Gastroesophageal sphincter (tissue), 3 donors: ENCODE results near the gene FGF14.

ENCODE experiments used
- EP300 ChIP-seq: sonication (generic); formaldehyde crosslinking; IDR thresholded peaks from one replicate; pipeline ENCODE4 v1.6.1; 2017; ENCODE audit warnings: antibody characterized with exemption, mild to moderate bottlenecking
- POLR2A ChIP-seq, 2 donors: fragments of 450-650 bp; IDR thresholded peaks; one replicate each; pipeline ENCODE4 v1.6.1; 2017; ENCODE audit warnings: antibody characterized with exemption in 2 of 2, mild to moderate bottlenecking in 2 of 2, moderate library complexity in 1 of 2
- TF ChIP-seq, protein P1 (sequence below), 4 experiments: fragments of 200-600 bp in 2 of 4; fragments of 450-650 bp in 2 of 4; sonication (generic) in 1 of 4; IDR thresholded peaks; one replicate each; pipeline ENCODE4 v1.5.1; 2017 to 2019; ENCODE audit warnings: antibody characterized with exemption in 4 of 4, mild to moderate bottlenecking in 2 of 4, moderate library complexity in 2 of 4

DNA sequence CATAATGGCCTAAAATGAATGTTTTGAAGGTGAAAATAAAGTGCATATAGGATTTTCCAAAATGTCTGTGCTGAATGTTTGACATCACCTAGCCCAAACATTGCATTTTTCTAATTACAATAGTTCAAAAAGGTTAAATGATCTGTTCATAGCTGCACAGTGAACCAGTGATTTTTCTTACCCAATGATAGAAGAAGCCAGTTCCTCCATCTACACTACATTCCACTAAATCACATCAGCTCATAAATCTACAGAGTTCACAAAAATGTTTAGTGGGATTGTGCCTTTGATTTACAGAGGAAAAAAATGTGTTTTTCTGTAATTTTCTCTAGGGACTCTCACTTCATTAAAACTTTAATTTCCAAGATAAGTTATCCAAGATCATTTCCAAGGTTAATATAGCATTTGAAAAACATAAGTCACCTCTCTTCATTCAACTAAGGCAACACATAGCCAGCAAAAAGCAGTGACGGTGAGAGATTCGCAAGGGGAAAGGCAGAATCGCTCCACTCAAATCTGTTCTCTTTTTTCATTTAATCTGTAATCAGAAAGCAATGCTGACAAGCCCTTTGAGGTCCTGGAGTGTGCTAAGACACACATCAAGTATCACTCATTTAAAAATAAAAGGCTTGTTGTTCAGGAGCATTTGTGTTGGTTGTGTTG is 194.0 kb downstream of the FGF14 start:
- TF ChIP-seq POLR2A (IDR thresholded peaks at IDR 0.05) (no peak), EP300 (no peak)
- TF ChIP-seq, protein P1, sequence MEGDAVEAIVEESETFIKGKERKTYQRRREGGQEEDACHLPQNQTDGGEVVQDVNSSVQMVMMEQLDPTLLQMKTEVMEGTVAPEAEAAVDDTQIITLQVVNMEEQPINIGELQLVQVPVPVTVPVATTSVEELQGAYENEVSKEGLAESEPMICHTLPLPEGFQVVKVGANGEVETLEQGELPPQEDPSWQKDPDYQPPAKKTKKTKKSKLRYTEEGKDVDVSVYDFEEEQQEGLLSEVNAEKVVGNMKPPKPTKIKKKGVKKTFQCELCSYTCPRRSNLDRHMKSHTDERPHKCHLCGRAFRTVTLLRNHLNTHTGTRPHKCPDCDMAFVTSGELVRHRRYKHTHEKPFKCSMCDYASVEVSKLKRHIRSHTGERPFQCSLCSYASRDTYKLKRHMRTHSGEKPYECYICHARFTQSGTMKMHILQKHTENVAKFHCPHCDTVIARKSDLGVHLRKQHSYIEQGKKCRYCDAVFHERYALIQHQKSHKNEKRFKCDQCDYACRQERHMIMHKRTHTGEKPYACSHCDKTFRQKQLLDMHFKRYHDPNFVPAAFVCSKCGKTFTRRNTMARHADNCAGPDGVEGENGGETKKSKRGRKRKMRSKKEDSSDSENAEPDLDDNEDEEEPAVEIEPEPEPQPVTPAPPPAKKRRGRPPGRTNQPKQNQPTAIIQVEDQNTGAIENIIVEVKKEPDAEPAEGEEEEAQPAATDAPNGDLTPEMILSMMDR (IDR thresholded peaks at IDR 0.05), result no peak
